Effector memory CD4-positive, alpha-beta T cell (primary cell): ENCODE results near the gene SRGAP3.

Experiments used
- DNase-seq, 3 donors: peaks; one replicate each; pipeline ENCODE4 v3.0.0-alpha.2; 2020
- H3K27ac ChIP-seq: 2 replicates; pipeline ENCODE4 v1.7.0; 2013; ENCODE audit warnings: mild to moderate bottlenecking, low read length, moderate library complexity; ENCODE audit not compliant: insufficient read depth, poor library complexity, severe bottlenecking
- H3K27me3 ChIP-seq: replicated peaks from 2 replicates; pipeline ENCODE4 v1.7.0; 2013; ENCODE audit warnings: mild to moderate bottlenecking, low read length; ENCODE audit not compliant: insufficient read depth, control insufficient read depth, poor library complexity, severe bottlenecking
- H3K36me3 ChIP-seq: 2 replicates; pipeline ENCODE4 v1.7.0; 2013; ENCODE audit warnings: mild to moderate bottlenecking, low read length, moderate library complexity; ENCODE audit not compliant: control insufficient read depth, insufficient read depth
- H3K4me1 ChIP-seq: 2 replicates; pipeline ENCODE4 v1.7.0; 2013; ENCODE audit warnings: low read length, mild to moderate bottlenecking; ENCODE audit not compliant: control insufficient read depth, insufficient read depth, poor library complexity, severe bottlenecking
- H3K4me3 ChIP-seq: 2 replicates; pipeline ENCODE4 v1.7.0; 2013; ENCODE audit warnings: low read length, low read depth, mild to moderate bottlenecking; ENCODE audit not compliant: insufficient read depth, poor library complexity, severe bottlenecking
- H3K9me3 ChIP-seq: 2 replicates; pipeline ENCODE4 v1.7.0; 2013; ENCODE audit warnings: mild to moderate bottlenecking, low read length, moderate library complexity; ENCODE audit not compliant: control insufficient read depth

SRGAP3 gene

DNA sequence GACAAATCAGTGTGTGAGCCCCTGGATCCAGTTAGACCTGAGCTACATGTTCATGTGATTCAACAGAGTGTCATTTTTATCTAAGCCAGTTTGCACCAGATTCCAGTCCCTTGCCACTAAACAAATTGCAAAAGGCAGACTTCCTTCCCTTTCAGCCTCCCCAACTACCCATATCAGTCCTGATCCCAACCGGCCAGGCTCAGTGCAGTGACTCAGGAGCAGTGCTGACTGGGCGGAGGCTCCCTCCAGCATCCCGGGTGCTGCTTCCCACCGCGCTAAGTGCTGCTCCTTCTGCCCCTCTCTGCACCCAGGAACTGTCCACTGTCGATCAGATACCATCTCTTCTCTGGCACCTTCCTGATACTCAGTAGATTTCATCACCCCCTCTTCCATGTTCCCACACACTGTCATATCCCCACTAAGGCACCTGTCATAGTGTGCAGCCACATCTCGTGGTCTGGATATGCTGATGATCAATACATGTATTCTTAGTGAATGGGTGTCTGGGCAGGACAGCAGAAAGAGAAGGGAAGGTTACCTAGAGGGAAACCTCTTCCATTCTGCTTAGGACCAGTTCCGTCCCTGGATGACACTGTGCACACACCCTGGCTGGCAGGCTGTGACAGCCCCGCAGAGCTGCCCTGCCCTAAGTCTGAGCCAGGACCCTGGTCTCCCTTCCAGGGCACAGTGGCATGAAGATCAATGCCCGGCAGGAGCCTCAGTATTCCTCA is 177.3 kb downstream of the SRGAP3 start:
- H3K36me3 ChIP-seq: no peaks in the 10 kb centered on the region
- no peak for DNase-seq
- no peak overlapping the region for H3K27ac ChIP-seq
- H3K4me3 ChIP-seq: no peak overlapping the region
- no peaks in the 10 kb centered on the region for H3K27me3 ChIP-seq
- no peaks in the 10 kb centered on the region for H3K4me1 ChIP-seq
- H3K9me3 ChIP-seq: no peaks in the 10 kb centered on the region

DNA sequence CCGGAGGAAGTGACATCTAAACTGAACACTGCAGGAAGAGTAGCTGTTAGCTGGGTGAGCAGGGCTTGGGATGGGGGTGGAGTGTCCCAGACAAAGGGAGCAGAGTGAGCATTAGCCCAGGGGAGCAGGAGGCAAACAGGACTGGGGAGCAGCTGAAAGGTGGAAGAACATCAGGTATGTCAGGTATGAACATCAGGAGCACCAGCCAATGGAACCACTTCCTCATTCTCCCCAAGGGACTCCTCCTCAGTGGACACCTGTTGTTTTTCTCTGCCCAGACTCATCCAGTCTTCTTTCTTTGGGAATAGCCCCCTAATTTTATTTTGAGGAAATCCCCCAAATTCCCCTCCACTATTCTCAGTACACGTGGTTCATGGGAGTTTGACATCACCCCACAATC is 178.5 kb downstream of the SRGAP3 start:
- H3K4me3 ChIP-seq: no peak overlapping the region
- no peaks in the 10 kb centered on the region for H3K36me3 ChIP-seq
- no peaks in the 10 kb centered on the region for H3K27me3 ChIP-seq
- no peak overlapping the region for H3K27ac ChIP-seq
- no peak for DNase-seq
- H3K9me3 ChIP-seq: no peaks in the 10 kb centered on the region
- H3K4me1 ChIP-seq: no peaks in the 10 kb centered on the region

DNA sequence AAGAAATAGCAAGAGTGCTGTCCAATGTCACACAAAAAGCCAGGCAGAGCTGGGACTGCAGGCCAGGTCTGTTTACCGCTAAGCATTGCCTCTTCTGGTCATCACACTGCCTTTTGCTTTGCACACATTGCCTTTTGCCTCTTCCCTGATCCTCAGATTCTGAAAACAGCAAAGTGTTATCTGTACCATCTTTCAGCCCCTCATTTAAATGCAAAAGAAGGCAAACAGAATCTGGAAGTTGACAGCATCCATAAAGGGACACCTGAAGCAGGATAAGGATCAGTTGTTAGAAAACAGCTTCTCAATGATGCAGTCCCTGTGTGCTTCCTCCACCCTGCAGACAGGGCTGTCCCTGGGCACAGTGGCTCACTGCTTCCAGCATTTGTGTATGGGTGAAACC is 179.5 kb downstream of the SRGAP3 start:
- Histone ChIP-seq H3K4me1 (no peaks in the 10 kb centered on the region), H3K9me3 (no peaks in the 10 kb centered on the region), H3K4me3 (no peak overlapping the region), H3K27me3 (no peaks in the 10 kb centered on the region), H3K36me3 (no peaks in the 10 kb centered on the region), H3K27ac (no peak overlapping the region)
- no peak for DNase-seq

DNA sequence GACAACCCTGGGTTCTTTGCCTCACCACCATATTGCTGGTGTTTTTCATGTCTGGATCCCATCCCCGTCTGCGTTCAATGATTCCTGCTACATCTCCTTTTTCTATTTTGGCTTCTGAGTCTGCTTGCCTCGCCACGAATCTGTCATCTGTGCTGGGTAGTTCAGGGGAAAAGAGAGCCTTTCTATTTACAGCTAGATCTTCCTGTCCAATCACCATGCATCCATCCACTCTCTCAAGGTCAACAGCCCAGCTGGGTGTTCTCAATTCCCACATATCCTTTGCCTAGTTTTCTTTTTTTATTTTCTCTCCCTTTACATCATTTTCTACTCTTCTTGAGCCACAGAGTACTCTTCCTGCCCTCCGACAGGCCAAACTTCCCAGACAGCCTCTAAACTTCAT is 181.4 kb downstream of the SRGAP3 start:
- Histone ChIP-seq H3K36me3 (no peaks in the 10 kb centered on the region), H3K4me1 (no peaks in the 10 kb centered on the region), H3K9me3 (no peaks in the 10 kb centered on the region), H3K4me3 (no peak overlapping the region), H3K27me3 (no peaks in the 10 kb centered on the region), H3K27ac (no peak overlapping the region)
- DNase-seq: no peak

DNA sequence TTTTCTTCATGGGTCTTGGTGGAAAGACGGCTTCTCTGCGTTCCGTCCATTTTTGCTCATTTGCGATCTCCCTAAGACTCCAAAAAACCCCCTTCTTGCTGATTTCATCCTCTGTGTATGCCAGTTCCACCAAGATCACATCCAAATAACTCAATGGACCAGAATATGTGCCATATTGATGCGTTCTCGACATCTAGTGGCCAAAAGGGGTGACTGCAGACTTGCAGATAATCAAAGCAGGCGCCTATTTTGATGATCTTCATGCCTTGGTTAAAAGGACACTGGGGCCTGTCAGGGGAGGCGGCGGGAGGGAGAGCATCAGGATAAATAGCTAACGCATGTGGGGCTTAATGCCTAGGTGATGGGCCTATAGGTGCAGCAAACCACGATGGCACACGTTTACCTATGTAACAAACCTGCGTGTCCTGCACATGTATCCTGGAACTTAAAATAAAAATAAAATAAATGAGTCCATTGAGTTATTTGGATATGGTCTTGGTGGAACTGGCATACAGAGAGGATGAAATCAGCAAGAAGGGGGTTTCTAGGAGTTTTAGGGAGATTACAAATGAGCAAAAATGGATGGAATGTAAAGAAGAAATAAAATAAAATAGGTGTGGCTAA is 182.0 kb downstream of the SRGAP3 start:
- H3K4me3 ChIP-seq: no peak overlapping the region
- peaks cover 4% of the 10 kb centered on the region for H3K9me3 ChIP-seq
- DNase-seq: no peak
- no peak overlapping the region for H3K27ac ChIP-seq
- H3K27me3 ChIP-seq: no peaks in the 10 kb centered on the region
- no peaks in the 10 kb centered on the region for H3K36me3 ChIP-seq
- H3K4me1 ChIP-seq: no peaks in the 10 kb centered on the region

DNA sequence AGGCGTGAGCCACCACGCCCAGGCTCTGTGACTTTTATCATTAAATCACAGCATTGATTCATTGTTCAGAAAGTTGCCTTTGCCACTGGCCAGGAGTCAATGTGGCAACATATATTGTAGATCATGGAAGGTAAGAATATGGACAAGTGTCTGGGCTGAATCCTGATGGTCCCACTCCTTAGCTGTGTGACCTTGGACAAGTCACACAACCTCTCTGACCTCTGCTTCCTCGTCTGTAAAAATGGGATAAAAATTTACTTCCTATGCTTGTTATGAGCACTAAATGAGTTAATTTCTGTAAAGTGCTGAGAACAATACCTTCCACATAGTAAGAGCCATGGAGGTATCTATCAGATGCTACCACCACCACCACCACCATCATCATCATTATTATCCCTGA is 182.7 kb downstream of the SRGAP3 start:
- peaks cover 5% of the 10 kb centered on the region for H3K9me3 ChIP-seq
- no peak for DNase-seq
- no peaks in the 10 kb centered on the region for H3K36me3 ChIP-seq
- no peak overlapping the region for H3K4me3 ChIP-seq
- H3K4me1 ChIP-seq: no peaks in the 10 kb centered on the region
- no peaks in the 10 kb centered on the region for H3K27me3 ChIP-seq
- no peak overlapping the region for H3K27ac ChIP-seq

DNA sequence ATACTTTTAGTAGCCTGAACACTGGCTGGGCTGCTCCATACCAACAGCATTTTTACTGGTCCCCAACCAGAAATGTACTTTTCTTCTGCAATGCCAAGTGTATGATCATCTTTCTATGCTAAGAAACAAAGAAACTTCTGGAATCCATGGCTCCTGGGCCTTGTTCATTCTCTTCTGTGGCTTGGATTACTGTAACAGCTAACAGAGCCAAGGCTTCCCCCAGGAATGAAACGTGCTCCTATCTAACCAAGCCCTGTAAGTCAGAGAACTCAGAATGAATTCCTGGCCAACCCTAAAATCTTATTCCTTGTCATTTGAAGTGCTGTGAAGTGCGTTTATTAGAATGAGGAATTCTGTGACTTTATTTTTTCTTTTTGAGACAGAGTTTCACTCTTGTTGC is 183.3 kb downstream of the SRGAP3 start:
- Histone ChIP-seq H3K36me3 (no peaks in the 10 kb centered on the region), H3K27ac (no peak overlapping the region), H3K27me3 (no peaks in the 10 kb centered on the region), H3K4me1 (no peaks in the 10 kb centered on the region), H3K9me3 (peaks cover 5% of the 10 kb centered on the region), H3K4me3 (no peak overlapping the region)
- DNase-seq: no peak

DNA sequence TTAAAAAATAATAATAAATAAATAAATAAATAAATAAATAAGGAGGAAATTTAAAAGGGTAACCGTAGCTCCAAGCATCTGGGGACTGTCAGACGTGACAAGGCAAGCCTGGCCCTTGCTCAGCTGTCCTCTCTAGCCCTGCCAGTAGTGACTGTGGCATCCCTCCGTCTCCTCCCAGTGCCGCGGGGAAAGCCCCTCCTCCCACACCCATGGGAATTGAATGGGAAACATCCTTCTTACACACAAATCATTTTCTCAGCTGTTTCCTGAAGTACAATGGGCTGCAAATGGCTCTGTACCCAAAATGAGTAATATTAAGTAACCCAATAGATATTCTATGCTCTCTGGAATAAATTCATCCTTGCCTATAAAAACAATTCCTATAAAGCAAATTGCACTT is 184.6 kb downstream of the SRGAP3 start:
- no peaks in the 10 kb centered on the region for H3K4me1 ChIP-seq
- H3K4me3 ChIP-seq: no peak overlapping the region
- DNase-seq: no peak
- H3K27ac ChIP-seq: no peak overlapping the region
- peaks cover 5% of the 10 kb centered on the region for H3K9me3 ChIP-seq
- H3K36me3 ChIP-seq: no peaks in the 10 kb centered on the region
- H3K27me3 ChIP-seq: no peaks in the 10 kb centered on the region

DNA sequence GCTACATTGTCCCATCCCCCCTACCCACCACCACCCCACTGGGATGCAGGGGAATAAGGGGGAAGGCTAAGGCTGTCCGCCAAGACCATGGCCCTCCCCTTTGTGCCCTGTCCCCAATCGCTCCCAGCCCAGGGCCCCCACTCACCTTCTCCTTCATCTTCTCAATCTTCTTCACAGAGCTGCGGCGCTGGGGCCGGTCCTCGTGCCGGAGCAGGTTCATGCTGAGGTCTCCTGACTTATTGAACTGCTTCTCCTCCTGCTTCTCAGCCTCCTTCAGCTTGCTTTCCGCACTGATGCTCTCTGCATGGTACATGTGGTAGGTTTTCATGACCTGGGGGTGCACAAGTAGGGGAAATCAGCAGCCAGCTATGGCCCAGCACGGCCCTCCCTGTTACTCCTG is 185.2 kb downstream of the SRGAP3 start:
- H3K4me3 ChIP-seq: no peak overlapping the region
- DNase-seq: no peak
- H3K27me3 ChIP-seq: no peaks in the 10 kb centered on the region
- no peaks in the 10 kb centered on the region for H3K36me3 ChIP-seq
- no peak overlapping the region for H3K27ac ChIP-seq
- H3K4me1 ChIP-seq: no peaks in the 10 kb centered on the region
- peaks cover 5% of the 10 kb centered on the region for H3K9me3 ChIP-seq

DNA sequence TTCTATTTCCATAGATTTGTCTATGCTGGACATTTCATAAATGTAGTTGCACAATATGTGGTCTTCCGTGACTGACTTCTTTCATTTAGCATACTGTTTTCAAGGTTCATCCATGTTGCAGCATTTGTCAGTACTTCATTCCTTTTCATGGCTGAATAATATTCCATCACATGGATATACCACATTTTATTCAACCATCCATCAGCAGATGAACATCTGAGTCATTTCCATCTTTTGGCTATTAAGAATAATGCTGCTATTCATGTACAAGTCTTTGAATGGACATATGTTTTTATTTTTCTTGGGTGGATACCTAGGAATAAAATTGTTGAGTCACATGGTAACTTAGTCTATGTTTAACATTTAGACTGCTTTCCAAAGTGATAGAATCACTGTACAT is 186.9 kb downstream of the SRGAP3 start:
- no peak for DNase-seq
- H3K27ac ChIP-seq: no peak overlapping the region
- no peaks in the 10 kb centered on the region for H3K4me1 ChIP-seq
- peaks cover 5% of the 10 kb centered on the region for H3K9me3 ChIP-seq
- H3K4me3 ChIP-seq: no peak overlapping the region
- no peaks in the 10 kb centered on the region for H3K27me3 ChIP-seq
- H3K36me3 ChIP-seq: no peaks in the 10 kb centered on the region
